Urinary bladder (tissue), 4 donors: ENCODE measurements around the gene AXIN1. TPM values are rescaled to one million over a fixed set of nuclear protein-coding genes. Genes with fewer than 3 reads are reported as not detected.

Experiments used
- DNase-seq: peaks from one replicate; pipeline ENCODE4 v3.0.0-alpha.2; 2015; ENCODE audit errors: extremely low spot score
- H3K27ac ChIP-seq: one replicate; pipeline ENCODE4 v1.5.1; 2013; ENCODE audit warnings: low read depth, mild to moderate bottlenecking, moderate library complexity
- H3K36me3 ChIP-seq: one replicate; pipeline ENCODE4 v1.6.1; 2013; ENCODE audit warnings: mild to moderate bottlenecking, moderate library complexity; ENCODE audit not compliant: insufficient read depth
- H3K4me1 ChIP-seq: one replicate; pipeline ENCODE4 v1.6.1; 2013; ENCODE audit warnings: mild to moderate bottlenecking, moderate library complexity; ENCODE audit not compliant: insufficient read depth
- H3K4me3 ChIP-seq: one replicate; pipeline ENCODE4 v1.5.1; 2013; ENCODE audit warnings: low read depth, low read length
- WGBS: extraction: QIAGEN DNeasy Blood & Tissue Kit; methylation state at CpG from one replicate; pipeline ENCODE4 v1.1.7; 2013; 5-methylcytosine and 5-hydroxymethylcytosine counted together
- polyA plus RNA-seq: library from polyadenylated mRNA; stranded (reverse); fragments of 200-250 nt; gene quantifications from one replicate; pipeline ENCODE4 v1.2.3, GENCODE V29; 2013
- total RNA-seq: library from RNA; depleted of rRNA; stranded (reverse); fragments of >200 nt; gene quantifications from one replicate; pipeline ENCODE4 v1.2.3, GENCODE V29; 2014
- donor health status: healthy with polysubstance abuse.
- donor health status: healthy.

AXIN1 gene
- total and polyA plus RNA-seq, 2 donors, result 9.9 to 25.0 TPM

DNA sequence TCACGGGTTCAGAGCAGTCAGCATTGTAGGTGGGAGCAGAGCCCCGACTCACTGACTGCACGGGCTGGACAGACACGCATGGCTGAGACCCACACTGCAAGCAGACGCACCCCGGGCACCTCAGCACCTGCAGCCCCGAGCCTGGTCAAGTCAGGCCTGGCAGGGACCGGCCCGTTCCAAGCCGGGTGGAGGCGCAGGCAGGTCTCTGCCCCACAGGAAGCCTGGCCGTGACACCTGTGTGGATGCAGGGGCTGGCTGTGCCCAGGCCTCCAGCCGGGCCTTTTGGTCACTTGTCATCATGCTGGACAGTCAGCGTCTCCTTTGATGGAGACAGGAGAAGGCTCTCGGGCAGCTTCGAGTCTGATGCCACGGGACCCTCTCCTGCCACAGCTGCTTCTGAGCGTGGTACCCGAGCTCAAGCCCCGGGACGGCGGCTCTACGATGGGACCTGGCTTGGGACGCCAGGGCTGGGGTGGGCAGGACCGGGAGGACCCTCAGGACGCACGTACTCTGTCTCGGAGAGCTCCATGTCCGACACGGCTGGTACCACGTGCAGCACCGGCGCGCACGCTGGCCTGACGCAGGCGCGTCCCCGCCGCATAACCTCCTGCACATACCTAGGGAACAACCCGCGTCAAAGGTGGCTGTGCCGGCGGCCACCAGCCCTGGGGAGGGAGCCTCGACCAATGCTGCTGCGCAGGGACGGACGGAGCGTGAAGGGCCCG, 61.7 kb downstream of the AXIN1 start:
- Histone ChIP-seq H3K4me3 (no peak overlapping the region), H3K27ac (no peak overlapping the region), H3K4me1 (no peaks in the 10 kb centered on the region), H3K36me3 (peaks cover 9% of the 10 kb centered on the region)
- 94% methylated on average over 50 of the region's 50 CpGs for WGBS
- DNase-seq, result no peak

- Histone ChIP-seq H3K36me3 (peaks cover 9% of the 10 kb centered on the region), H3K27ac (no peak overlapping the region), H3K4me3 (no peak overlapping the region), H3K4me1 (no peaks in the 10 kb centered on the region)
- no peak for DNase-seq
- 89% methylated on average over 25 of the region's 25 CpGs for WGBS
These were observed 62.4 kb downstream of the AXIN1 start for GRCh38 chr16:290015-290680.

- WGBS, result 94% methylated on average over 22 of the region's 22 CpGs
- DNase-seq, result no peak
- Histone ChIP-seq H3K4me3 (no peak overlapping the region), H3K27ac (no peak overlapping the region), H3K4me1 (no peaks in the 10 kb centered on the region), H3K36me3 (peaks cover 9% of the 10 kb centered on the region)
These were observed 63.0 kb downstream of the AXIN1 start for GRCh38 chr16:289395-289997.

DNA sequence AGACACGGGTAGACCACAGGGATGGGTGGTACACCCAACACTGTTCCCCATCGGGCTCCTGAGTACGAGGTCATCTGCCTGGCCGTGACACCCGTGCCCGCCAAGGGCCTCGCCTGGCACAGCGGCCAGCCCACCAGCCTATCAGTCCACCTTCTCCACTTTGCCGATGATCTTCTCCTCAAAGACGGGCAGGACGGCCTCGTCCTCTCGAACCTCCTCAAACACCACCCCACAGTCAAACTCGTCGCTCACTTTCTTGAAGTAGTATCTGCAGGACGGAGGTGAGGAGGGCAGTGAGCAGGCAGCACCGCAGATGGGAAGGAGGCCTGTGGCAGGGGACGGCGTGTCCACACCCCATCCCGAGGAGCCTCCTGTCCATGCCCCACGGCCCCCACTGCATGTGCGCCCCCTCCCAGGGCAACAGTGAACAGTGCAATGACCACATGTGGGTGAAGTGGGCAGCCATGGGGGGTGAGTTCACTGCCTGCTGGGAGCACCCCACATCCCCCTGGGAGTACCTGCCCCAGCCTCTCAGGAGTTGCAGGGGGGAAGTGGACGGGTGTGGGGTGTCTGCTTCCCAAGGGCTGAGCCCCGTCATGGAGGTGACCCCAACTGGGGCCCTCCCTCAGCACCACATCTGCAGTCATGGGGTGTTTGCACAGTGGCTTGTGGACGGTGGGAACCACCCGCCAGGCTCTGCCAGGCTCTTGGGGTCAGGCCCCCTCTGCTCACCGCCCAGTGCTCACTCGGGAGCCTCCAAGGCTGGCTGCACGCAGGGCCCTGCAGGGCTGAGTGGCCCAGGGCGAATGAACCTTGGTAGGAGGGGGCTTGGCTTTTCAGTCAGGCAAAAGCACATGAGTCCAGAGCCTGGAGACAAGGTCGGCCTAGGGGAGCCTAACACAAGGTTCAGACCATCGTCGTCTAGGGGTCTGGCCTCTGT, 64.3 kb downstream of the AXIN1 start:
- WGBS, result 94% methylated on average over 33 of the region's 33 CpGs
- H3K36me3 ChIP-seq, result peaks cover 7% of the 10 kb centered on the region

DNA sequence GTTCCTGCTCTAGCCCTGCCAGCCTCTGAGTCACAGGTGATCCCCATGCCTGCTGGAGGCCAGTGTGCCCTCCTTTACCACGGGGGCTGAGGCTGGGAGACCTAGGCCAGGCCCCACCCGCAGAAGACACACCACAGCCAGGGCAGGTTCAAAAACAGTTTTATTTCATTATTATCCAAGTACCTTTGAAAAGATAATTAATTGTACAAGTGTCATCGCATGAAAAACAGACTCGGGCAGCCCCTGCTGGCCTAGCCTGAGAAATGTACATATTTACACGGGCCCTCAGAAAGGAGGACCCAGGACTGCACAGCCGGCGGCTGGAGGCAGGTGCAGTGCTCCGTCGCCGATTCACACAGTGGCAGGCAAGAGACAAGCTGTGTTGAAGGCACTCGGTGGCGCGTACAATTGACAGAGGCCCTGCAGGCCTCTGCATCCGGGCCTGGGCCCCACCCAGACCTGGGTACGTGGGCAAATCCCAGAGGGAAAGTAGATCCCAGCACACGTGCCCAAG, 65.2 kb downstream of the AXIN1 start:
- H3K4me3 ChIP-seq, result no peak overlapping the region
- no peak overlapping the region for H3K27ac ChIP-seq
- no peak for DNase-seq
- H3K36me3 ChIP-seq, result peaks cover 7% of the 10 kb centered on the region
- 83% methylated on average over 16 of the region's 16 CpGs for WGBS
- H3K4me1 ChIP-seq, result no peaks in the 10 kb centered on the region

More for the DNA sequence above, 64.3 kb downstream of the AXIN1 start:
- Histone ChIP-seq H3K27ac (no peak overlapping the region), H3K4me1 (no peaks in the 10 kb centered on the region), H3K4me3 (no peak overlapping the region)
- DNase-seq, result no peak

DNA sequence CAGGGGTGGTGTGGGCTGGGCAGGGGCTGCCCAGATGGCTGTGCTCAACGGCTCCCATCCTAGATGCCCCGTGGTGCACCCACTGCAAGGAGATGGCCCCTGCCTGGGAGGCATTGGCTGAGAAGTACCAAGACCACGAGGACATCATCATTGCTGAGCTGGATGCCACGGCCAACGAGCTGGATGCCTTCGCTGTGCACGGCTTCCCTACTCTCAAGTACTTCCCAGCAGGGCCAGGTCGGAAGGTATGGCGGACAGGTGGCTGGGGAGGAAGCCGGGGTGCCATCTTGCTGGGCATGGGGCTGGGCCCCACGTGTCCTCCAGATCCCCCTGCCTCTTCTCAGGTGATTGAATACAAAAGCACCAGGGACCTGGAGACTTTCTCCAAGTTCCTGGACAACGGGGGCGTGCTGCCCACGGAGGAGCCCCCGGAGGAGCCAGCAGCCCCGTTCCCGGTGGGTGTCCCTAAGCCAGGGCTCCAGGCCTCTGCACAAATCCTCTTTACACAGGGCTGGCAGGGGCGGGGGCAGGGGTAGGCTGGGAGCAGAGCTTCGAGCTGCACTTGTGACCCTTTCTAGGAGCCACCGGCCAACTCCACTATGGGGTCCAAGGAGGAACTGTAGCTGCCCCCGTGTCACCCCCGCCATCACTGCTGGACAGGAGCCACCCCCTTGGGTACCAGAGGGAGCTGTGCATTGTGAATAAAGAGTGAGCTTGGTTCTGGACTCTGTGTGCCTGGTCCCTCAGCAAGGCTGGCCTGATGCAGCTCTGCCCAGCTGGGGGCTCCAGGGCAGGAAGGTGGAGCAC, 65.8 kb downstream of the AXIN1 start:
- no peak for DNase-seq
- peaks cover 7% of the 10 kb centered on the region for H3K36me3 ChIP-seq
- 94% methylated on average over 22 of the region's 22 CpGs for WGBS
- no peaks in the 10 kb centered on the region for H3K4me1 ChIP-seq
- no peak overlapping the region for H3K4me3 ChIP-seq
- no peak overlapping the region for H3K27ac ChIP-seq

DNA sequence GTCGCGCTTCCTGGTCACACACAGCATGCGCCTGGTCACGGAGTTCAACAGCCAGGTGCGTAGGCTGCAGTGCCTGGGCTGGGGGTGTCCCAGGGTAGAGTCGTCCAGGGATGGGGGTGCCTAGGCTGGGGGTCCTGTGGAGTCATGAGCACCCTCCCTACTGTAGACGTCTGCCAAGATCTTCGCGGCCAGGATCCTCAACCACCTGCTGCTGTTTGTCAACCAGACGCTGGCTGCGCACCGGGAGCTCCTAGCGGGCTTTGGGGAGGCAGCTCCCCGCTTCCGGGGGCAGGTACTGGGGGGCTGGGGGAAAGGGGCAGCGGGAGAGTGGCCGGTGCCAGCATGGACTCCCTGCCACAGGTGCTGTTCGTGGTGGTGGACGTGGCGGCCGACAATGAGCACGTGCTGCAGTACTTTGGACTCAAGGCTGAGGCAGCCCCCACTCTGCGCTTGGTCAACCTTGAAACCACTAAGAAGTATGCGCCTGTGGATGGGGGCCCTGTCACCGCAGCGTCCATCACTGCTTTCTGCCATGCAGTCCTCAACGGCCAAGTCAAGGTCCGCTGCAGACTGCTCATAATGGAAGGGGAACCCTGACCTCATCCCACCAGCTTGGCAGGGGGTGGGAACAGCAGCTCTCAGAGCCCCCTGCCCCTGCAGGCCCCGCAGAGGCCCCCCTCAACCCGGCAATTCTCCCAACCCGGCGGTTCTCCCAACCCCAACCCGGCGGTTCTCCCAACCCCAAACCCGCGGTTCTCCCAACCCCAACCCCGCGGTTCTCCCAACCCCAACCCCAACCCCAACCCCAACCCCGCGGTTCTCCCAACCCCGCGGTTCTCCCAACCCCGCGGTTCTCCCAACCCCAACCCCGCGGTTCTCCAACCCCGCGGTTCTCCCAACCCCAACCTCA, 67.1 kb downstream of the AXIN1 start:
- Histone ChIP-seq H3K27ac (no peak overlapping the region), H3K36me3 (peaks cover 7% of the 10 kb centered on the region), H3K4me3 (no peak overlapping the region), H3K4me1 (no peaks in the 10 kb centered on the region)
- 93% methylated on average over 48 of the region's 48 CpGs for WGBS
- no peak for DNase-seq

DNA sequence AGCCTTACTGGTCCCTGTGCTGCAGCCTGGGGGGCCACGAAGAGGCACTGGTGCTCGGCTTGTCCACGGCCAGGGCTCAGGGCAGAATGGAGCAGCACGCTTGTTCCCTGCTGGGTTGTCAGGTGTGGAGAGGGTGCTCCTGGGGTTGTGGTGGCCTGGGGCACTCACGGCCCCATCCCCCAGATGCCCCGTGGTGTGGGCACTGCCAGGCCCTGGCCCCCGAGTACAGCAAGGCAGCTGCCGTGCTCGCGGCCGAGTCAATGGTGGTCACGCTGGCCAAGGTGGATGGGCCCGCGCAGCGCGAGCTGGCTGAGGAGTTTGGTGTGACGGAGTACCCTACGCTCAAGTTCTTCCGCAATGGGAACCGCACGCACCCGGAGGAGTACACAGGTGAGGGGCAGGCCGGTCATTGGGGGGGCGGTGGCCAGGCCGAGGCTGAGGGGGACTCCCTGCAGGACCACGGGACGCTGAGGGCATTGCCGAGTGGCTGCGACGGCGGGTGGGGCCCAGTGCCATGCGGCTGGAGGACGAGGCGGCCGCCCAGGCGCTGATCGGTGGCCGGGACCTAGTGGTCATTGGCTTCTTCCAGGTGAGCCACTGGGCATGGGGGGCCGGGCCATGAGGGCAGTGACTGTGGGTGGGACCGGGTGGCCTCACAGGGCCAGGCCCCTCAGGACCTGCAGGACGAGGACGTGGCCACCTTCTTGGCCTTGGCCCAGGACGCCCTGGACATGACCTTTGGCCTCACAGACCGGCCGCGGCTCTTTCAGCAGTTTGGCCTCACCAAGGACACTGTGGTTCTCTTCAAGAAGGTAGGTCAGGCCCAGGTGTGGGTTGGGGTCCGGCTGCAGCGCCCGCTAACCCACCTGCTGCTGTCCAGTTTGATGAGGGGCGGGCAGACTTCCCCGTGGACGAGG, 68.1 kb downstream of the AXIN1 start:
- WGBS, result 90% methylated on average over 52 of the region's 52 CpGs
- H3K27ac ChIP-seq, result no peak overlapping the region
- H3K4me1 ChIP-seq, result no peaks in the 10 kb centered on the region
- no peak for DNase-seq
- H3K36me3 ChIP-seq, result peaks cover 7% of the 10 kb centered on the region
- H3K4me3 ChIP-seq, result no peak overlapping the region

GRCh38 chr16:283033-283805, 69.3 kb downstream of the AXIN1 start, which contains the start of gene PDIA2:
Gene PDIA2 (plus strand): TSS chr16:283164. CDS start chr16:283170, 6 bp downstream.
- 72% methylated on average over 25 of the region's 25 CpGs for WGBS
- Histone ChIP-seq H3K27ac (no peak within 1 kb of the TSS), H3K36me3 (peaks cover 4% of the 10 kb centered on the region), H3K4me1 (no peaks in the 10 kb centered on the region), H3K4me3 (no peak within 1 kb of the TSS)
- no peak for DNase-seq

- H3K4me1 ChIP-seq, result no peaks in the 10 kb centered on the region
- WGBS, result 80% methylated on average over 22 of the region's 22 CpGs
- no peak overlapping the region for H3K4me3 ChIP-seq
- DNase-seq, result no peak
- no peak overlapping the region for H3K27ac ChIP-seq
- no peaks in the 10 kb centered on the region for H3K36me3 ChIP-seq
These were observed 70.0 kb downstream of the AXIN1 start for GRCh38 chr16:282491-282890.
